ENCODE data around the gene DEFB108B. TPM values are rescaled to one million over a fixed set of nuclear protein-coding genes. Genes with fewer than 3 reads are reported as not detected.
A peak's percentile ranks its signal among the peaks of the same experiment; 100 is the strongest.
"Not testable (repeated sequence)": the region's sequence is repeated elsewhere in the genome, so short reads cannot be mapped to it uniquely, and the experiment has no call there.

DEFB108B gene
- total RNA-seq, 4 donors from 2014 or later: not detected

DNA sequence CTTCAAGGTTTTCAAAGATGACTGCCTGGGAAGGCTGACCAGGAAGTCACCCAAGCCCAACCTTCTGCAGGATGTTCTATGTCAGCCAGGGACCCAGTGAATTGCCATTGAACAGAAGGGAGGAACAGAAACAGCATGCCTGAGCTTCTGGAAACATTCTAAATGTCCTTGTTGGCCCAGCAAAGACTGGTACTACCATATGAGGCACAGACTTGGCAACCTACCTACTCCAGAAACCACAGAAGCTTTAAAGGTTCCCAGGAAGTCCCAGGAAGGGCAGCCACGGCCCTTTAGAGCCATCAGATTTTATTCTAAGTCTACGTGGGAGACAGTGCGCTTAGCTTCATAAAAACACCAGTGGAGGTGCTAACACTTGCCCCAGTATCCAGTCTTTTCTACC, 20.5 kb upstream of the DEFB108B start:
- intact Hi-C loops (cut with DNase I); H3K27ac ChIP-seq; H3K27me3 ChIP-seq; H3K36me3 ChIP-seq; H3K4me1 ChIP-seq; H3K9me3 ChIP-seq; H3K4me3 ChIP-seq (replicated peaks in 1 of 3): not testable (repeated sequence)
- DNase-seq: peak in 1 of 2 donors; percentile 43
- WGBS, 2 donors: 83 to 91% methylated on average over 1 to 3 of the region's 3 CpGs

DNA sequence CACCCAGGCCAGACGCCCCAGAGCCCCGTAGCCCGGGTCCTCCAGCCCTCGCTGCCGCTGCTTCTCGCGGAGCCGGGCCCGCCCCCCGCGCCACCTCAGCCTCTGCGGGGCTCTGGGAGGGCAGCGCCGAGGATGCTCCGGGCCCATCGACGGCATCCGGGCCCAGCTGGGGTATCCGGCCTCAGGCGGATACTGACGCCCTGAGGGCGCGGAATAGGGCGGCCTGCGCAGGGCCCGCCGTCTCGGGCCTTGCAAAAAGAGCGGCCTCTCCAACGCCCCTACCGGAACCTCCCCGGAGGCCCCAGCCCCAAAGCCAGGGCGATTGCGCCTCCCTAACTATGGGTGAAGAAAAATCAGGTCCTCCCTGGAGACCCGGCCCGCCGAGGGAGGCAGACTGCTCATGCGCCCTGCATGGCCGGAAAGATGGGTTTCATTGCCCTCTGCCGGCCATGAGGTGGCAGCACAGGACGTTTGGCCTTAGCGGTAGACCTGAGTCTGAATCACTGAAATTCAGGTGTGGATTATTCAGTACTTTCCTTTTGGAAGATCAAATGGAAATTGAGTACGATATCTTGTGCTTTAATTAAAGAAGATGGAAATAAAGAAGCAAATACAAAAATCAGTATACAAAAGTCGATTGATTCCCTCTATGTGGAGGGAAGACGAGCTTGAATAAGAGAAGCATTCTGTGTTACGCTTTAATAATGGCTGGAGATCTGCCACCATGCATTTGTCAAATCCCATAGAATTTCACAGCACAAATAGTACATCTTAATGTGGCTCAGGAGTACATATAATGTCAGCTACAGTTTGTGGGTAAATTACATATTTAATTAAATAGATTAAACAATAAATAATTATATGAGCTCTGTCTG, 19.3 kb upstream of the DEFB108B start:
- H3K4me1 ChIP-seq; H3K36me3 ChIP-seq; H3K9me3 ChIP-seq; intact Hi-C loops (cut with DNase I); H3K27me3 ChIP-seq: not testable (repeated sequence)
- Histone ChIP-seq H3K4me3 (replicated peaks in 1 of 3) (peak overlapping the region in 1 of 3 donors; percentile 37), H3K27ac (peak overlapping the region in 2 of 3 donors; percentile 36 to 41)
- peak; percentile 83 to 85 for DNase-seq
- TF ChIP-seq, protein P1, sequence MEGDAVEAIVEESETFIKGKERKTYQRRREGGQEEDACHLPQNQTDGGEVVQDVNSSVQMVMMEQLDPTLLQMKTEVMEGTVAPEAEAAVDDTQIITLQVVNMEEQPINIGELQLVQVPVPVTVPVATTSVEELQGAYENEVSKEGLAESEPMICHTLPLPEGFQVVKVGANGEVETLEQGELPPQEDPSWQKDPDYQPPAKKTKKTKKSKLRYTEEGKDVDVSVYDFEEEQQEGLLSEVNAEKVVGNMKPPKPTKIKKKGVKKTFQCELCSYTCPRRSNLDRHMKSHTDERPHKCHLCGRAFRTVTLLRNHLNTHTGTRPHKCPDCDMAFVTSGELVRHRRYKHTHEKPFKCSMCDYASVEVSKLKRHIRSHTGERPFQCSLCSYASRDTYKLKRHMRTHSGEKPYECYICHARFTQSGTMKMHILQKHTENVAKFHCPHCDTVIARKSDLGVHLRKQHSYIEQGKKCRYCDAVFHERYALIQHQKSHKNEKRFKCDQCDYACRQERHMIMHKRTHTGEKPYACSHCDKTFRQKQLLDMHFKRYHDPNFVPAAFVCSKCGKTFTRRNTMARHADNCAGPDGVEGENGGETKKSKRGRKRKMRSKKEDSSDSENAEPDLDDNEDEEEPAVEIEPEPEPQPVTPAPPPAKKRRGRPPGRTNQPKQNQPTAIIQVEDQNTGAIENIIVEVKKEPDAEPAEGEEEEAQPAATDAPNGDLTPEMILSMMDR (IDR thresholded peaks at IDR 0.05): peak; percentile 61 to 93 (median 76)
- 8 to 22% methylated on average over 9 to 31 of the region's 46 CpGs for WGBS, 2 donors

DNA sequence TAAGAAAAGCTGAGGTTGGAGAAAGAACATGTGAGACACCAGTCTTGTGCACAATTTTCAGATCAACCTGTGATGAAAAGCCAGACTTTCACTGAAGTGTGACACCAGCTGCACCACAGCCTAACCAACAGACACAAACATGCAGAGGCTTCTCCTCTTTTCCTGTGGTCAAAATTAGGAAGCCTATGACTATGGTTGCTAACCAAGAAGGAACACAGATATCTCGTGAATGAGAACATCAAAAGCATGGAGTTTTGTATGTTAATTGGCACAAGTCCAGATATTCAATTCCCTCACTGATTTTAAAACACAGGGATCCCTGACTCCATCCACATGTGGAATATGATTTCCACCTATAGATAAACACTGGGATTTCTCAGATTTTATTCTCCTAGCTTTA, 11.5 kb upstream of the DEFB108B start:
- DNase-seq; H3K27me3 ChIP-seq; intact Hi-C loops (cut with DNase I); H3K9me3 ChIP-seq; H3K4me1 ChIP-seq; H3K27ac ChIP-seq; H3K36me3 ChIP-seq; H3K4me3 ChIP-seq (replicated peaks in 1 of 3): not testable (repeated sequence)
- 25 to 40% methylated on average over 1 of the region's 1 CpG for WGBS, 2 donors

DNA sequence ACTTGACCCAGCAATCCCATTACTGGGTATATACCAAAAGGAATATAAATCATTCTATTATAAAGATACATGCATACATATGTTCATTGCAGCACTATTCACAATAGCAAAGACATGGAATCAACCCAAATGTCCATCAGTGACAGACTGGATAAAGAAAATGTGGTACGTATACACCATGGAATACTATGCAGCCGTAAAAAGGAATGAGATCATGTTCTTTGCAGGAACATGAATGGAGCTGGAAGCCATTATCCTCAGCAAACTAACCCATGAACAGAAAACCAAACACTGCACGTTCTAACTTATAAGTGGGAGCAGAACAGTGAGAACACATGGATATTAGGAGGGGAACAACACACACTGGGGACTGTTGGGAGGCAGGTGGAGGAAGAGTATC, 3.8 kb upstream of the DEFB108B start:
- DNase-seq; H3K9me3 ChIP-seq; H3K4me3 ChIP-seq (replicated peaks in 1 of 3); H3K36me3 ChIP-seq; H3K27me3 ChIP-seq; H3K27ac ChIP-seq; intact Hi-C loops (cut with DNase I); H3K4me1 ChIP-seq: not testable (repeated sequence)
- 95 to 96% methylated on average over 3 of the region's 3 CpGs for WGBS, 2 donors

DNA sequence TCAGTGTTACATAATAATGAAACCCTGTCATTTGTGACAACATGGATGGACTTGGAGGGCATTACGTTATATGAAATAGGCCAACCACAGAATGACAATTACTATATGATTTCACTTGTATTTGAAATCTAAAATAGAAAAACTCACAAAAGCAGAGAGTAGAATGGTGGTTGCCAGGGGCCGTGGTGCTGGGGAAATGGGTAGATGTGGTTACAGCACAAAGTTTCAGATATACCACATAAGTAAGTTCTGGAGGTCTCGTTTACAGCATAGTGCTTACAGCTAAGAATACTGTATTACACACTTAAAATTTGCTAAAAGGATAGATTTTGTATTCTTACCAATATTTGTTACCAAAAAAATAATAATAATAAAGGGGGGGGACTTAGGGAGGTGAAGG, 3.3 kb upstream of the DEFB108B start:
- intact Hi-C loops (cut with DNase I); H3K36me3 ChIP-seq; H3K27ac ChIP-seq; H3K4me3 ChIP-seq (replicated peaks in 1 of 3); H3K9me3 ChIP-seq; H3K27me3 ChIP-seq; H3K4me1 ChIP-seq; DNase-seq: not testable (repeated sequence)
- 84 to 95% methylated on average over 3 of the region's 3 CpGs for WGBS, 2 donors

DNA sequence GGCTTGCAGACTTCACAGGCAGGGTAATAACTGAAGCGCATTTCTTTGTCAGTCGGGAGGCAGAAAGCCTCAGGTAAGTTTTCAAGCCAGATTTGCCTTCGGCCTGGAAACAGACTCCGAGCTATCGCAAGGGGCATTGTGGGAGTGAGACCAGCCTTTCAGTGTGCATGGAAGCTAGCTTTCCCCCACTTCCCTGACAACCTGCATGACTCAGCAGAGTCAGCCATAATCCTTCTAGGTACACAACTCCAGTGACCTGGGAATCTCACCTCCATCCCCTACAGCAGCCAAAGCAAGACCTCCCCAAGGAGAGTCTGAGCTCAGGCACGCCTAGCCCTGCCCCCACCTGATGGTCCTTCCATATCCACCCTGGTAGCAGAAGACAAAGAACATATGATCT, 9.7 kb downstream of the DEFB108B start:
- 87 to 91% methylated on average over 6 of the region's 6 CpGs for WGBS, 2 donors
- not testable (repeated sequence) for DNase-seq

DNA sequence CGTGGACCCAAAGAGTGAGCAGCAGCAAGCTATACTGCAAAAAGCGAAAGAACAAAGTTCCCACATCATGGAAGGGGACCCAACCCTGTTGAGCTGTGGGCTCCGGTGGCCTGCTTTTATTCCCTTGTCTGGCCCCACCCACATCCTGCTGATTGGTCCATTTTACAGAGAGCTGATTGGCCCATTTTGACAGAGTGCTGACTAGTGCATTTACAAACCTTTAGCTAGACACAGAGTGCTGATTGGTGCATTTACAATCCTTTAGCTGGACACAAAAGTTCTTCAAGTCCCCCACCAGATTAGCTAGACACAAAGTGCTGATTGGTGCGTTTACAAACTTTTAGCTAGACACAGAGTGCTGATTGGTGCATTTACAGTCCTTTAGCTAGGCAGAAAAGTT, 10.4 kb downstream of the DEFB108B start:
- WGBS, 2 donors: 93 to 95% methylated on average over 4 of the region's 4 CpGs
- peak overlapping the region in 1 of 3 donors; percentile 83 for H3K27ac ChIP-seq
- H3K27me3 ChIP-seq; H3K36me3 ChIP-seq; H3K4me1 ChIP-seq; H3K4me3 ChIP-seq (replicated peaks in 1 of 3); intact Hi-C loops (cut with DNase I); DNase-seq; H3K9me3 ChIP-seq: not testable (repeated sequence)

More for the DNA sequence above, 9.7 kb downstream of the DEFB108B start:
- H3K27ac ChIP-seq; H3K4me1 ChIP-seq; H3K27me3 ChIP-seq; intact Hi-C loops (cut with DNase I); H3K36me3 ChIP-seq; H3K4me3 ChIP-seq (replicated peaks in 1 of 3); H3K9me3 ChIP-seq: not testable (repeated sequence)

DNA sequence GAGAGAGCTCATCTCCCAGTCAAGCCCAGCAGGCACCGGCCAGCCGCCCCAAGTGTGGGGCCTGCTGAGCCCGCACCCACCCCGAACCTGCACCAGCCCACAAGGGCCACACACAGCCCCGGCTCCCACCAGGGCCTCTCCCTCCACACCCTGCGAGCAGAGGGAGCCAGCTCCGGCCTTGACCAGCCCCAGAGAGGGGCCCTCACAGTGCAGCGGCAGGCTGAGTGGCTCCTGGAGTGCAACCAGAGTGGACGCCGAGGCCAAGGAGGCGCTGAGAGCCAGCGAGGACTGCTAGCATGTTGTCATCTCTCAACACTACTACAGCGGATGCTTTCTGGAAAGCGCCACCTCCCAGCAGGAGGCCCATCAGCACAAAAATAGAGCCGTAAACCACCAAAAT, 10.9 kb downstream of the DEFB108B start:
- TF ChIP-seq, protein P1 (IDR thresholded peaks at IDR 0.05): no peak
- no peak for TF ChIP-seq POLR2A (IDR thresholded peaks at IDR 0.05)
- Histone ChIP-seq H3K9me3 (no peaks in the 10 kb centered on the region), H3K27ac (peak overlapping the region in 1 of 3 donors; percentile 83), H3K4me3 (replicated peaks in 1 of 3) (no peak overlapping the region), H3K27me3 (no peaks in the 10 kb centered on the region), H3K36me3 (no peaks in the 10 kb centered on the region), H3K4me1 (peaks cover 0 to 7% of the 10 kb centered on the region in 2 donors)
- 28 to 44% methylated on average over 5 to 11 of the region's 15 CpGs for WGBS, 2 donors
- peak; percentile 85 for DNase-seq
- intact Hi-C loops (cut with DNase I): no loop called here

DNA sequence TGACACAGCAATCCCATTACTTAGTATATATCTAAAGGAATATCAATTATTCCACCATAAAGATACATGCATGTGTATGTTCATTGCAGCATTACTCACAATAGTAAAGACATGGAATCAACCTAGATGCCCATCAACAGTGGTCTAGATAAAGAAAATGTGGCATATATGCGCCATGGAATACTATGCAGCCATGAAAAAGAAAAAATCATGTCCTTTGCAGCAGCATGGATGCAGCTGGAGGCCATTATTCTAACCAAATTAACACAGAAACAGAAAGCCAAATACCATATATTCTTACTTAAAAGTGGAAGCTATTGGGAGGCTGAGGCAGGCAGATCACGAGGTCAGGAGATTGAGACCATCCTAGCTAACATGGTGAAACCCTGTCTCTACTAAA, 20.9 kb downstream of the DEFB108B start:
- H3K27me3 ChIP-seq; H3K4me3 ChIP-seq (replicated peaks in 1 of 3); H3K4me1 ChIP-seq; DNase-seq; intact Hi-C loops (cut with DNase I); H3K9me3 ChIP-seq; H3K36me3 ChIP-seq: not testable (repeated sequence)
- 88 to 97% methylated on average over 2 of the region's 2 CpGs for WGBS, 2 donors
- peak overlapping the region in 2 of 3 donors; percentile 8 to 40 for H3K27ac ChIP-seq

DNA sequence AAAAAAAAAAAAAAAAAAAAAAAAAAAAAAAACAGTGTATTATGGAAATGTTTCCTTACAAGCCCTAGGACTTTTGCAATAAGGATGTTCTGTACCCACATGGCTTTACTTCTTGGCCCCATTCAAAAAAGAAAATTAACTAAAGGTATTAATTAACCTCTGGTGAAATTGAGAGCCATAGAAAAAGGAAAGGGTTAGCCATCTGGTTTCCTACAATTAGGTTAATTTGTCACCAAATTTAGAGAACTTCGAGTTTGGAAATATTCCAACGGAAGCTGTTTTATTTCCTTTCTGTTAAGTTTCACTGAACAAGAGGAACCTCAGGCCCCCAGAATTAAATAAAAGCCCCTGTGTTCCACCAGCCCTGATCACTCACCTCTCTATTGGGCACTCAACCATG, 22.9 kb downstream of the DEFB108B start:
- H3K9me3 ChIP-seq; H3K4me1 ChIP-seq; H3K27me3 ChIP-seq; H3K36me3 ChIP-seq; H3K4me3 ChIP-seq (replicated peaks in 1 of 3); H3K27ac ChIP-seq; intact Hi-C loops (cut with DNase I); DNase-seq: not testable (repeated sequence)
- WGBS, 2 donors: 8 to 23% methylated on average over 2 of the region's 2 CpGs

DNA sequence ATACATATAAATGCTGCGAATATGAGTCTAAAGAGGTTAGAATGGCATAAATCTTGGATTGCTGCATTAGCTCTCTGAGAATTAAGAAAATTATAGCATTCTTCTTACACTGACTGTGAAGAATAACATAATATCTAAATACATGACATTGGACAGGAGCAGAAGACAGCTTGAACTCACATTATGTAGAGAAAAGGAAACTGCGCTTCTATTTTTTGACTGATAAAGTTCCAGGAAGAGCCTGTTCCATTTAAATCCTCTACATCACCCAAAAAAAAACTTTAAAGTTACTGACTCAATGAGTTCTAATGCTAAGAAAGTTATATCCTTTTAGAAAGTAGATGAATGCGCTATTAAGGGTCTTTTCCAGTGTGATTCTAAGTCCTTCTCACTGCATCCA, 27.8 kb downstream of the DEFB108B start:
- H3K27ac ChIP-seq; H3K4me1 ChIP-seq; DNase-seq; H3K27me3 ChIP-seq; H3K9me3 ChIP-seq; H3K36me3 ChIP-seq; H3K4me3 ChIP-seq (replicated peaks in 1 of 3); intact Hi-C loops (cut with DNase I): not testable (repeated sequence)
- 94% methylated on average over 3 of the region's 3 CpGs for WGBS, 2 donors

Measured in thyroid gland (tissue), 4 donors.